K562 (cell line): ENCODE measurements around the gene LAG3. TPM values are rescaled to one million over a fixed set of nuclear protein-coding genes. Genes with fewer than 3 reads are reported as not detected.

Experiments
- ATAC-seq: fragments of 200-7000 bp; cut with Tn5 transposase; 3 replicates; pipeline ENCODE4 v1.9.1; 2020; ENCODE audit warnings: moderate library complexity
- BruUV-seq: library from RNA; stranded (reverse); fragments of 400-500 nt; replicated peaks from 2 replicates; lab custom pipeline; 2021; lab: Mats Ljungman, UMichigan
- CTCF ChIA-PET: fragments of 300-600 bp; formaldehyde crosslinking; extraction: SDS; loops from one replicate; lab custom pipeline; 2021; ENCODE audit warnings: low intra/inter-chr PET ratio; lab: Yijun Ruan, JAX
- POLR2A ChIA-PET: fragments of 300-600, 350-650 bp; sonication (Branson Sonifier 250); formaldehyde crosslinking; extraction: SDS; loops from one replicate; lab custom pipeline; 2021; ENCODE audit warnings: antibody characterized with exemption, inconsistent platforms; lab: Yijun Ruan, JAX
- DNase-seq, 4 experiments: peaks; one replicate each; pipeline versions ENCODE4 v3.0.0 to v3.0.0-alpha.2; 2011 to 2018; ENCODE audit warnings: low spot score in 3 of 4, mixed read lengths in 3 of 4; ENCODE audit errors: extremely low read depth in 1 of 4
- FAIRE-seq: peaks from 2 replicates; lab custom pipeline; 2011; peaks lifted over from hg19 to GRCh38; lab: Jason Lieb, UNC
- H2AFZ ChIP-seq: 2 replicates; pipeline ENCODE4 v1.6.0; 2011; ENCODE audit warnings: low read depth, low read length, control low read depth, inconsistent platforms
- H3K27ac ChIP-seq: fragments of 200-600 bp; 3 replicates; pipeline ENCODE4 v1.8.0; 2011; ENCODE audit warnings: low read depth, mild to moderate bottlenecking, control low read depth, inconsistent platforms, low read length, moderate library complexity, mixed read lengths; ENCODE audit errors: extremely low read depth
- H3K27me3 ChIP-seq, 2 experiments: fragments of 300-600 bp in 1 of 2; 2 replicates in 1 of 2; 3 replicates in 1 of 2; pipeline versions ENCODE4 v1.6.0 to v1.8.0; 2011; ENCODE audit warnings: inconsistent platforms in 2 of 2, low read length in 2 of 2, mild to moderate bottlenecking in 1 of 2, mixed read lengths in 1 of 2, moderate library complexity in 1 of 2; ENCODE audit not compliant: control insufficient read depth in 2 of 2, insufficient read depth in 2 of 2
- H3K36me3 ChIP-seq: fragments of 300-600 bp; 3 replicates; pipeline ENCODE4 v1.8.0; 2011; ENCODE audit warnings: mild to moderate bottlenecking, low read length, inconsistent platforms; ENCODE audit not compliant: control insufficient read depth, insufficient read depth
- H3K4me1 ChIP-seq, 2 experiments: fragments of 200-600 bp in 1 of 2; replicated peaks in 1 of 2; 2 replicates in 1 of 2; 3 replicates in 1 of 2; pipeline versions ENCODE4 v1.5.1 to v1.8.0; 2011; ENCODE audit warnings: inconsistent platforms in 2 of 2, low read length in 2 of 2, mild to moderate bottlenecking in 1 of 2, mixed read lengths in 1 of 2, moderate library complexity in 1 of 2; ENCODE audit not compliant: control insufficient read depth in 2 of 2, insufficient read depth in 2 of 2
- H3K4me2 ChIP-seq: 2 replicates; pipeline ENCODE4 v1.6.1; 2011; ENCODE audit warnings: low read length, control low read depth, inconsistent platforms, mixed read lengths; ENCODE audit not compliant: insufficient read depth
- H3K4me3 ChIP-seq: fragments of 200-600 bp; sonication (generic), shearing (Covaris generic); 2 replicates; pipeline ENCODE4 v1.5.1; 2016; ENCODE audit warnings: control low read depth, inconsistent platforms
- H3K79me2 ChIP-seq: fragments of 200-600 bp; 3 replicates; pipeline ENCODE4 v1.8.0; 2011; ENCODE audit warnings: low read length, inconsistent platforms; ENCODE audit not compliant: control insufficient read depth, insufficient read depth
- H3K9ac ChIP-seq, 2 experiments: 2 replicates each; pipeline versions ENCODE4 v1.6.0 to v1.6.1; 2011; ENCODE audit warnings: low read depth in 2 of 2, low read length in 2 of 2, control low read depth in 1 of 2, inconsistent platforms in 1 of 2, mild to moderate bottlenecking in 1 of 2, mixed read lengths in 1 of 2; ENCODE audit not compliant: insufficient read depth in 1 of 2
- H3K9me1 ChIP-seq: one replicate; pipeline ENCODE4 v1.6.0; 2011; ENCODE audit warnings: inconsistent platforms, mild to moderate bottlenecking, low read length, moderate library complexity; ENCODE audit not compliant: control insufficient read depth, insufficient read depth
- H3K9me3 ChIP-seq: replicated peaks from 2 replicates; pipeline ENCODE4 v1.5.1; 2011; ENCODE audit warnings: low read depth, low read length, inconsistent platforms; ENCODE audit not compliant: control insufficient read depth, insufficient read depth
- H4K20me1 ChIP-seq: replicated peaks from 2 replicates; pipeline ENCODE4 v1.6.1; 2011; ENCODE audit warnings: low read length, inconsistent platforms, mixed read lengths; ENCODE audit not compliant: control insufficient read depth, insufficient read depth
- ARID3B ChIP-seq: fragments of 250-450 bp; sonication (Bioruptor Pico); IDR thresholded peaks from 2 replicates; pipeline ENCODE4 v1.4.0; 2020; ENCODE audit warnings: borderline replicate concordance
- DPF2 ChIP-seq: fragments of 450-650 bp; IDR thresholded peaks from 2 replicates; pipeline ENCODE4 v1.6.1; 2016
- KDM4B ChIP-seq, 2 experiments: fragments of 450-650 bp in 1 of 2; sonication (generic) in 1 of 2; IDR thresholded peaks; 2 replicates each; pipeline ENCODE4 v1.6.1; 2016 to 2017; ENCODE audit warnings: borderline replicate concordance in 2 of 2, antibody characterized with exemption in 1 of 2, low read depth in 1 of 2, mild to moderate bottlenecking in 1 of 2
- NCOA2 ChIP-seq, 2 experiments: fragments of 450-650 bp; IDR thresholded peaks; 2 replicates each; pipeline ENCODE4 v1.6.1; 2018; ENCODE audit warnings: mild to moderate bottlenecking in 2 of 2, moderate library complexity in 1 of 2; ENCODE audit not compliant: partially characterized antibody in 2 of 2
- PURB ChIP-seq: sonication (generic); formaldehyde crosslinking; IDR thresholded peaks from 2 replicates; pipeline ENCODE4 v1.9.0; 2021; ENCODE audit warnings: low read depth, mild to moderate bottlenecking, missing genetic modification reagents
- whole genome bisulfite sequencing: fragments of 100-300 bp; shearing (Covaris generic); methylation state at CpG from one replicate; pipeline ENCODE4 v1.1.6; 2016; ENCODE audit warnings: low coverage, mixed read lengths; ENCODE audit not compliant: insufficient coverage; ENCODE audit errors: missing lambda C conversion rate; 5-methylcytosine and 5-hydroxymethylcytosine counted together
- in situ Hi-C: fragments of 300-500 bp; cut with MboI; formaldehyde crosslinking; loops from 4 replicates; pipeline ENCODE4 v1.15.0; 2018; ENCODE audit warnings: inconsistent platforms, mixed read lengths
- intact Hi-C: fragments of 100-400 bp; cut with micrococcal nuclease; formaldehyde crosslinking; loops from 2 replicates; pipeline ENCODE4 v1.14.2; 2022
- polyA plus RNA-seq, 8 experiments: library from polyadenylated mRNA; depleted of rRNA in 4 of 8; stranded (reverse) in 5 of 8; unstranded in 3 of 8; fragments of >200 nt; fragmentation: Nextera tagmentation in 2 of 8; fragmentation: Illumina TruSeq in 1 of 8; extraction: Ambion mirVana in 2 of 8; extraction: Trizol in 1 of 8; gene quantifications; 2 replicates each; pipeline versions ENCODE4 v1.2.1 to v1.2.3, GENCODE V29; 2011 to 2014; ENCODE audit warnings: inconsistent platforms in 1 of 8, missing spikeins in 1 of 8
- total RNA-seq, 7 experiments: library from RNA; depleted of rRNA in 6 of 7; stranded (reverse); fragments of >200 nt in 6 of 7; fragmentation: Illumina TruSeq in 2 of 7; extraction: Trizol in 2 of 7; gene quantifications; 2 replicates each; pipeline versions ENCODE4 v1.2.1 to v1.2.3, GENCODE V29; 2011 to 2021; ENCODE audit warnings: low replicate concordance in 1 of 7

Gene LAG3
- total and polyA plus RNA-seq, 9 of the 15 experiments (the other 6 are each of a cell fraction or from before 2014, with no cell fraction given): 0.07 to 0.66 (median 0.09) TPM; not detected in 1

GRCh38 chr12:6774499-6775062 lies 2.3 kb downstream of the LAG3 start:
- H3K79me2 ChIP-seq: no peaks in the 10 kb centered on the region
- no peak overlapping the region for H3K4me2 ChIP-seq
- DNase-seq: no peak
- no peaks in the 10 kb centered on the region for H3K9me1 ChIP-seq
- 78% methylated on average over 9 of the region's 15 CpGs for WGBS
- H4K20me1 ChIP-seq: no peaks in the 10 kb centered on the region
- ATAC-seq: no peak
- POLR2A ChIA-PET: interaction anchor here (0.6 to 1.6 kb wide), 3 partner anchors 10 to 210 kb away, joined by 3 to 6 read pairs (median 3); partner anchors contain the start of gene COPS7A
- H3K9me3 ChIP-seq: no peaks in the 10 kb centered on the region
- no peak overlapping the region for H3K4me3 ChIP-seq
- no peaks in the 10 kb centered on the region for H3K27me3 ChIP-seq
- TF ChIP-seq KDM4B (IDR thresholded peaks at IDR 0.05; ENCODE audit: borderline replicate concordance in 2 of 2, low read depth in 1 of 2): no peak
- no peak for TF ChIP-seq PURB (CRISPR knock-in tag)
- TF ChIP-seq NCOA2 (IDR thresholded peaks at IDR 0.05; ENCODE audit: partially characterized antibody in 2 of 2): no peak
- TF ChIP-seq ARID3B (CRISPR knock-in tag): no peak
- TF ChIP-seq DPF2: no peak
- TF ChIP-seq, all 486 proteins: peak for 0
- CTCF ChIA-PET: no interaction called here
- H3K9ac ChIP-seq: no peak overlapping the region; a peak in 1 of 4 replicates
- BruUV-seq: no TSS peak
- H3K36me3 ChIP-seq: peaks cover 19% of the 10 kb centered on the region; the same call in 2 of the 3 replicates
- FAIRE-seq: no peak
- no peak overlapping the region for H3K27ac ChIP-seq
- in situ Hi-C loops (no loop called here), intact Hi-C loops (loop anchor here (5.0 kb wide), 2 partner anchors 53 to 157 kb away; partner anchors contain the start of gene P3H3)
- peaks cover 5 to 45% of the 10 kb centered on the region in 2 experiments; a peak in 4 of 5 replicates for H3K4me1 ChIP-seq
- H2AFZ ChIP-seq: no peak overlapping the region
